ENCODE measurements around the gene TSHZ2. TPM values are rescaled to one million over a fixed set of nuclear protein-coding genes. Genes with fewer than 3 reads are reported as not detected.

Gene TSHZ2
- total and polyA plus RNA-seq, 2 of the 4 experiments (the other 2 are of a cell fraction): under 0.01 to 0.02 TPM

DNA sequence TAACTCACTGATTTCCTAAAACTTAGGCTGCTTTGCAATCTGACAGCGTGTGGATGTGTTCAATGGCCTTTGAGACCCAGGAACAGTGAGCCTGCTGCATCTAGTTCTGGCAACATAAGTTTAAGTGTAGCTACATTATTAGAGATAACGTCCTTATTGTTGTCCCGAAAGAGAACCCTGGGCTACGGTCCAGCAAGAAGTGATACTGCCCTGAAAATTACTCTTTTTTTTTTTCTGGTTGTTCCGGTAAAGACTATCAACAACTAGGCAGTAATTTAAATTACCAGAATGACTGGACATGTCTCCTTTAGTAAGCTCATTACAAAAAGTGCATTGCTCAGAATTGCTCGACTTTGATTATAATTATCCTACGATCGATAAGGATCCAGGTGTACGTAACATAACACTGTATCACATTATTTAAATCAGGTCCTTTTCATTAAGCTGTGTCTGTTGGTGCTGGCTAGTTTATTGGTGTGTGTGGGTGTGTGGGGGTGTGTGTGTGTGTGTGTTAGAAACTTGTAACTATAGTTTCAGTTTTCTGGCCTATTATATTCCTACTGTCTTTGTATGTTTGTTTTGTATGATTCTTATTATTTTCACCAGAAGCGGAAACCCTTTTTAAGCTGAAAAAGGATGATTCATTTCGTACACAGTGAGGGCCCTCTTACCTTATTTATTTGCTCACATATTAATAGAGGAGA lies 3.0 kb downstream of the TSHZ2 start:
- no peak overlapping the region for H3K4me3 ChIP-seq (ENCODE audit: insufficient read depth, low read depth, low read length)
- intact Hi-C loops (cut with micrococcal nuclease) (no loop called here), dilution Hi-C loops (cut with HindIII; ENCODE audit: low sequenced_read_pairs, unreplicated experiment) (no loop called here), in situ Hi-C loops (cut with MboI; ENCODE audit: low sequenced_read_pairs) (no loop called here)
- H3K36me3 ChIP-seq (ENCODE audit: control insufficient read depth, insufficient read depth, low read length): no peaks in the 10 kb centered on the region
- H2BK20ac ChIP-seq (ENCODE audit: low read depth, low read length): no peak overlapping the region
- H3K79me1 ChIP-seq (ENCODE audit: low read depth in 1 of 2, low read length in 2 of 2): no peaks in the 10 kb centered on the region
- H3K9ac ChIP-seq (ENCODE audit: low read depth, low read length): no peak overlapping the region
- H2AK5ac ChIP-seq (ENCODE audit: low read depth, low read length): no peak overlapping the region
- H3K4me1 ChIP-seq (ENCODE audit: control insufficient read depth, insufficient read depth, low read length): no peaks in the 10 kb centered on the region
- no peak overlapping the region for H3K18ac ChIP-seq (ENCODE audit: low read depth, low read length)
- no peak overlapping the region for H2BK15ac ChIP-seq (ENCODE audit: low read depth, low read length)
- H3K23ac ChIP-seq (ENCODE audit: low read depth, low read length): no peak overlapping the region
- no peak for DNase-seq
- no TSS peak for BruUV-seq (replicated peaks)
- no peak overlapping the region for H3K4ac ChIP-seq (ENCODE audit: low read depth, low read length)
- no peak overlapping the region for H4K91ac ChIP-seq (ENCODE audit: insufficient read depth, low read depth, low read length)
- no peaks in the 10 kb centered on the region for H3K9me1 ChIP-seq (ENCODE audit: insufficient read depth, low read length)
- no peak overlapping the region for H3K14ac ChIP-seq (replicated peaks; ENCODE audit: low read depth, low read length)
- no peak for ATAC-seq (ENCODE audit: low read depth)
- no peak overlapping the region for H3K4me2 ChIP-seq (ENCODE audit: low read depth, low read length)
- H4K8ac ChIP-seq (ENCODE audit: low read depth in 2 of 2, low read length in 2 of 2): no peak overlapping the region
- H2BK120ac ChIP-seq (ENCODE audit: low read depth, low read length): no peak overlapping the region
- H3K27ac ChIP-seq (ENCODE audit: insufficient read depth, low read length): no peak overlapping the region
- no peak overlapping the region for H2BK5ac ChIP-seq (ENCODE audit: low read depth, low read length, poor library complexity, severe bottlenecking)
- POLR2A ChIA-PET (ENCODE audit: unreplicated experiment): no interaction called here
- TF ChIP-seq SMC3 (IDR thresholded peaks at IDR 0.05; ENCODE audit: low read depth, low read length) (no peak), RAD21 (IDR thresholded peaks at IDR 0.05; ENCODE audit: low read length) (no peak), FOS (IDR thresholded peaks at IDR 0.05; ENCODE audit: low read depth, low read length) (no peak), CHD1 (IDR thresholded peaks at IDR 0.05; ENCODE audit: low read depth, low read length) (no peak), NFE2L2 (IDR thresholded peaks at IDR 0.05; ENCODE audit: low read depth, low read length) (no peak), RCOR1 (IDR thresholded peaks at IDR 0.05; ENCODE audit: insufficient replicate concordance, low read length) (no peak), POLR2A (IDR thresholded peaks at IDR 0.05; ENCODE audit: low read depth, low read length) (no peak), CEBPB (IDR thresholded peaks at IDR 0.05; ENCODE audit: low read depth, low read length) (no peak), RFX5 (IDR thresholded peaks at IDR 0.05; ENCODE audit: low read depth, low read length) (no peak), BHLHE40 (IDR thresholded peaks at IDR 0.05; ENCODE audit: low read depth, low read length) (no peak), MXI1 (IDR thresholded peaks at IDR 0.05; ENCODE audit: borderline replicate concordance, low read depth, low read length) (no peak), MAZ (IDR thresholded peaks at IDR 0.05; ENCODE audit: borderline replicate concordance, low read depth, low read length) (no peak), MAFK (IDR thresholded peaks at IDR 0.05; ENCODE audit: low read depth, low read length) (no peak)
- TF ChIP-seq, protein P1, sequence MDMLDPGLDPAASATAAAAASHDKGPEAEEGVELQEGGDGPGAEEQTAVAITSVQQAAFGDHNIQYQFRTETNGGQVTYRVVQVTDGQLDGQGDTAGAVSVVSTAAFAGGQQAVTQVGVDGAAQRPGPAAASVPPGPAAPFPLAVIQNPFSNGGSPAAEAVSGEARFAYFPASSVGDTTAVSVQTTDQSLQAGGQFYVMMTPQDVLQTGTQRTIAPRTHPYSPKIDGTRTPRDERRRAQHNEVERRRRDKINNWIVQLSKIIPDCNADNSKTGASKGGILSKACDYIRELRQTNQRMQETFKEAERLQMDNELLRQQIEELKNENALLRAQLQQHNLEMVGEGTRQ (IDR thresholded peaks at IDR 0.05; ENCODE audit: low read depth, low read length): no peak
- TF ChIP-seq, protein P2, sequence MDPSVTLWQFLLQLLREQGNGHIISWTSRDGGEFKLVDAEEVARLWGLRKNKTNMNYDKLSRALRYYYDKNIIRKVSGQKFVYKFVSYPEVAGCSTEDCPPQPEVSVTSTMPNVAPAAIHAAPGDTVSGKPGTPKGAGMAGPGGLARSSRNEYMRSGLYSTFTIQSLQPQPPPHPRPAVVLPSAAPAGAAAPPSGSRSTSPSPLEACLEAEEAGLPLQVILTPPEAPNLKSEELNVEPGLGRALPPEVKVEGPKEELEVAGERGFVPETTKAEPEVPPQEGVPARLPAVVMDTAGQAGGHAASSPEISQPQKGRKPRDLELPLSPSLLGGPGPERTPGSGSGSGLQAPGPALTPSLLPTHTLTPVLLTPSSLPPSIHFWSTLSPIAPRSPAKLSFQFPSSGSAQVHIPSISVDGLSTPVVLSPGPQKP (IDR thresholded peaks at IDR 0.05; ENCODE audit: borderline replicate concordance, low read depth, low read length): no peak
- TF ChIP-seq, protein P3, sequence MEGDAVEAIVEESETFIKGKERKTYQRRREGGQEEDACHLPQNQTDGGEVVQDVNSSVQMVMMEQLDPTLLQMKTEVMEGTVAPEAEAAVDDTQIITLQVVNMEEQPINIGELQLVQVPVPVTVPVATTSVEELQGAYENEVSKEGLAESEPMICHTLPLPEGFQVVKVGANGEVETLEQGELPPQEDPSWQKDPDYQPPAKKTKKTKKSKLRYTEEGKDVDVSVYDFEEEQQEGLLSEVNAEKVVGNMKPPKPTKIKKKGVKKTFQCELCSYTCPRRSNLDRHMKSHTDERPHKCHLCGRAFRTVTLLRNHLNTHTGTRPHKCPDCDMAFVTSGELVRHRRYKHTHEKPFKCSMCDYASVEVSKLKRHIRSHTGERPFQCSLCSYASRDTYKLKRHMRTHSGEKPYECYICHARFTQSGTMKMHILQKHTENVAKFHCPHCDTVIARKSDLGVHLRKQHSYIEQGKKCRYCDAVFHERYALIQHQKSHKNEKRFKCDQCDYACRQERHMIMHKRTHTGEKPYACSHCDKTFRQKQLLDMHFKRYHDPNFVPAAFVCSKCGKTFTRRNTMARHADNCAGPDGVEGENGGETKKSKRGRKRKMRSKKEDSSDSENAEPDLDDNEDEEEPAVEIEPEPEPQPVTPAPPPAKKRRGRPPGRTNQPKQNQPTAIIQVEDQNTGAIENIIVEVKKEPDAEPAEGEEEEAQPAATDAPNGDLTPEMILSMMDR (conservative IDR thresholded peaks at IDR 0.05; ENCODE audit: low read depth, low read length): no peak
- H4K20me1 ChIP-seq (ENCODE audit: insufficient read depth, low read length): no peaks in the 10 kb centered on the region
- no peak overlapping the region for H2AK9ac ChIP-seq (replicated peaks; ENCODE audit: low read depth, low read length, poor library complexity)
- no peak overlapping the region for H4K5ac ChIP-seq (ENCODE audit: low read depth, low read length)
- H2AFZ ChIP-seq (replicated peaks; ENCODE audit: low read length, poor library complexity): no peak overlapping the region
- H3K27me3 ChIP-seq (ENCODE audit: control insufficient read depth, insufficient read depth, low read length): peaks cover 3% of the 10 kb centered on the region; the same call in 1 of the 2 replicates
- H3K56ac ChIP-seq (ENCODE audit: extremely low read depth, insufficient read depth, low read length): no peak overlapping the region
- CTCF ChIA-PET: no interaction called here
- H3K9me3 ChIP-seq (ENCODE audit: control insufficient read depth, insufficient read depth, low read length): no peaks in the 10 kb centered on the region
- WGBS, 2 experiments (ENCODE audit: extremely low coverage in 2 of 2, insufficient read length in 1 of 2): 20% methylated on average over 1 of the region's 11 CpGs; no CpG with 5 or more reads in 1 of the 2 experiments

Data from IMR-90 (cell line).